A673 (cell line): ENCODE data around the gene RMDN3.

Experiments
- CTCF ChIP-seq: fragments of 300-800, 200-600 bp; sonication (generic); conservative IDR thresholded peaks from 2 replicates; pipeline ENCODE4 v1.5.1; 2017; ENCODE audit warnings: low read depth, mild to moderate bottlenecking, antibody characterized with exemption, low read length, moderate library complexity, mixed read lengths
- EZH2 ChIP-seq: fragments of 200-600 bp; sonication (generic); IDR thresholded peaks from 2 replicates; pipeline ENCODE4 v1.6.1; 2017; ENCODE audit warnings: borderline replicate concordance, low read depth, mild to moderate bottlenecking, mixed read lengths, antibody characterized with exemption, low read length; ENCODE audit not compliant: poor library complexity, severe bottlenecking

- TF ChIP-seq CTCF (no peak), EZH2 (no peak)
These were observed 32.3 kb upstream of the RMDN3 start for GRCh38 chr15:40787344-40787841.
